ENCODE measurements around the gene RGPD8. TPM values are rescaled to one million over a fixed set of nuclear protein-coding genes. Genes with fewer than 3 reads are reported as not detected.

The RGPD8 gene
- total RNA-seq, 4 donors from 2014 or later, result 15.9 to 38.4 (median 18.3) TPM

DNA sequence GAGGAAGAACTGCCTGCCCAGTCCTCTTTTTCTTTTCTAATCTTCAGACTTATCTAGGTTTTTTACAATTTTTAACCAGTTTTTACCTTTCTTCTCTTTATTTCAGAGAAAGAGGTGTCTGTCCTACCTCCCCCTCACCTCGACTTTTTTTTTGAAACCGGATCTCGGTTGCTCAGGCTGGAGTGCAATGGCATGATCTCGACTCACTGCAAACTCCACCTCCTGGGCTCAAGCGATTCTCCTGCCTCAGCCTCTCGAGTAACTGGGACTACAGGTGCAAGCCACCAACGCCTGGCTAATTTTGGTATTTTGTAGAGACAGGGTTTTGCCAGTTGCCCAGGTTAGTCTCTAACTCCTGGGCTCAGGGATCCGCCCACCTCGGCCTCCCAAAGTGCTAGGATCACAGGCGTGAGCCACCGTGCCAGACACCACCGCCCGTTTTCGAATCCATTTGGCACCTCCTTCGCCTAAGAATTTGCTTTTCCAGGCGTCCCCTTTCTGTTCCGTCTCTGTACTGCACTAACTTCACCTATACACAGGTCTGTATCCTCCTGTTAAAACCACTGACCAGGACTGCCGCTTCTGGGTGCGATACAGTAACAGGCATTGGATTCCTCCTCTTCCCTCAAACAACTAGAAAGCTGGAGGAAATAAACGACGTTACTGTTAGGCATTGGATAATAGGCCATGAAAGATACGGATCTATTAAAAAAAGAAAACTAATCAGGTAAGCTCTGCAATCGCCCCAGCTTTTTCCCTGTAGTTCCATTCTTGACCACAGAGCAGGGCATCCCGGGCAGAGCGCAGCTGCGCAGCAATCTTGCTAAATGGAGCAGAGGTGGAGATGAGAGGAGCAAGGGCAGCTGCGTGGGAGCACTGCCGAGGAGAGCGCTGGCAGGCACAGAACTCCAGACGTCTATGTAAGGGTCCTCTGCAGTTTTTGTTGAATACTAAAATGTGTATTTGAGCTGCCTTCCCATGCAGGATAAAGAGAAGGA lies 88.1 kb downstream of the RGPD8 start:
- ATAC-seq, result no peak
- WGBS, 2 donors (ENCODE audit: low coverage in 1 of 2), result 77 to 87% methylated on average over 15 to 16 of the region's 30 CpGs
- H3K9me3 ChIP-seq, result no peaks in the 10 kb centered on the region
- no peak overlapping the region for H3K4me3 ChIP-seq
- H3K27me3 ChIP-seq, result no peaks in the 10 kb centered on the region
- no peaks in the 10 kb centered on the region for H3K36me3 ChIP-seq
- TF ChIP-seq POLR2AphosphoS5 (IDR thresholded peaks at IDR 0.05) (no peak), EP300 (IDR thresholded peaks at IDR 0.05) (no peak), POLR2A (IDR thresholded peaks at IDR 0.05) (no peak)
- TF ChIP-seq, protein P1, sequence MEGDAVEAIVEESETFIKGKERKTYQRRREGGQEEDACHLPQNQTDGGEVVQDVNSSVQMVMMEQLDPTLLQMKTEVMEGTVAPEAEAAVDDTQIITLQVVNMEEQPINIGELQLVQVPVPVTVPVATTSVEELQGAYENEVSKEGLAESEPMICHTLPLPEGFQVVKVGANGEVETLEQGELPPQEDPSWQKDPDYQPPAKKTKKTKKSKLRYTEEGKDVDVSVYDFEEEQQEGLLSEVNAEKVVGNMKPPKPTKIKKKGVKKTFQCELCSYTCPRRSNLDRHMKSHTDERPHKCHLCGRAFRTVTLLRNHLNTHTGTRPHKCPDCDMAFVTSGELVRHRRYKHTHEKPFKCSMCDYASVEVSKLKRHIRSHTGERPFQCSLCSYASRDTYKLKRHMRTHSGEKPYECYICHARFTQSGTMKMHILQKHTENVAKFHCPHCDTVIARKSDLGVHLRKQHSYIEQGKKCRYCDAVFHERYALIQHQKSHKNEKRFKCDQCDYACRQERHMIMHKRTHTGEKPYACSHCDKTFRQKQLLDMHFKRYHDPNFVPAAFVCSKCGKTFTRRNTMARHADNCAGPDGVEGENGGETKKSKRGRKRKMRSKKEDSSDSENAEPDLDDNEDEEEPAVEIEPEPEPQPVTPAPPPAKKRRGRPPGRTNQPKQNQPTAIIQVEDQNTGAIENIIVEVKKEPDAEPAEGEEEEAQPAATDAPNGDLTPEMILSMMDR (IDR thresholded peaks at IDR 0.05), result no peak
- H3K4me1 ChIP-seq, result no peaks in the 10 kb centered on the region
- no peak overlapping the region for H3K27ac ChIP-seq

DNA sequence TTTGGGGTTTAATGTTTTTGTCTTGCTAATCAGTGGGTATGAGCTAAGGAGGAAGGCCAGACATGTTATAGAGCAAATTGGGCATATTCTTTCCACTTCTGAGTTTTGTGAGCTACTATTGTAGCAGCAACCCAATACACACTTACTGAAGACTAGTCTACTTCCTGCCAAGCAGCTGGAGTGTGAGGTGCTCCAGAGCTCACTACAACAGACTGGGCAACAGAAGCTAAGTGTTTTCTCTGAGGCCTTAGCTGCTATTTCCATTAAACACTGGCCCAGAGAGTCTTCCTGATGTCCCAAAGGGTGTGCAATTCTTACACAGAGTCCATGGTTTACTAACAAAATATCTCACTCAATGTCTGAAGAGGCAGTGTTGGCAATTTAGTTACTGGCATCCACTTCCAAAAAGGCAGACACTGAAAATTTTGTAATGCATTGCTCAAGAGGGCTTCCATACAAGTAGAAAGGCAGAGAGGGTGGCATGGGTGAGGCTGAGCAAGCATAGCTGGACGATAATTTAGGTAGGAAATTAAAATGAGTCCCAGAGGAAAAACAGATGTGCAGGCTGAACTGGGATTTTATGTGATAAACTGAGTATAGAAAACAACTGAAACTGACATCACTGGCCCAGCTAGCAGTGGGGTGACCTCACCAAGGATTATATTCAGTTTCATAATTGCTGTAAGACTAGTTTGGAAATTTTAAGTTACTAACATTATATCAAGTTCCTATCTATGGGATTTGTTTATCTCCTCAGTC lies 89.4 kb downstream of the RGPD8 start:
- Histone ChIP-seq H3K9me3 (no peaks in the 10 kb centered on the region), H3K4me3 (no peak overlapping the region), H3K36me3 (no peaks in the 10 kb centered on the region), H3K27ac (no peak overlapping the region), H3K4me1 (no peaks in the 10 kb centered on the region), H3K27me3 (no peaks in the 10 kb centered on the region)
- TF ChIP-seq, protein P1 (IDR thresholded peaks at IDR 0.05), result no peak
- TF ChIP-seq EP300 (IDR thresholded peaks at IDR 0.05), result no peak
- TF ChIP-seq POLR2AphosphoS5 (IDR thresholded peaks at IDR 0.05), result no peak
- TF ChIP-seq POLR2A (IDR thresholded peaks at IDR 0.05), result no peak
- ATAC-seq, result peak; percentile 48
- WGBS, 2 donors (ENCODE audit: low coverage in 1 of 2), result 35 to 60% methylated on average over 1 of the region's 1 CpG

- ATAC-seq, result no peak
- H3K36me3 ChIP-seq, result no peaks in the 10 kb centered on the region
- H3K27ac ChIP-seq, result no peak overlapping the region
- H3K4me3 ChIP-seq, result no peak overlapping the region
- H3K4me1 ChIP-seq, result no peaks in the 10 kb centered on the region
- TF ChIP-seq POLR2A (IDR thresholded peaks at IDR 0.05), result no peak
- no peaks in the 10 kb centered on the region for H3K9me3 ChIP-seq
- no peaks in the 10 kb centered on the region for H3K27me3 ChIP-seq
- WGBS, 2 donors (ENCODE audit: low coverage in 1 of 2), result 65 to 72% methylated on average over 2 of the region's 2 CpGs
Measured at GRCh38 chr2:112342067-112342550, 91.3 kb downstream of the RGPD8 start.

DNA sequence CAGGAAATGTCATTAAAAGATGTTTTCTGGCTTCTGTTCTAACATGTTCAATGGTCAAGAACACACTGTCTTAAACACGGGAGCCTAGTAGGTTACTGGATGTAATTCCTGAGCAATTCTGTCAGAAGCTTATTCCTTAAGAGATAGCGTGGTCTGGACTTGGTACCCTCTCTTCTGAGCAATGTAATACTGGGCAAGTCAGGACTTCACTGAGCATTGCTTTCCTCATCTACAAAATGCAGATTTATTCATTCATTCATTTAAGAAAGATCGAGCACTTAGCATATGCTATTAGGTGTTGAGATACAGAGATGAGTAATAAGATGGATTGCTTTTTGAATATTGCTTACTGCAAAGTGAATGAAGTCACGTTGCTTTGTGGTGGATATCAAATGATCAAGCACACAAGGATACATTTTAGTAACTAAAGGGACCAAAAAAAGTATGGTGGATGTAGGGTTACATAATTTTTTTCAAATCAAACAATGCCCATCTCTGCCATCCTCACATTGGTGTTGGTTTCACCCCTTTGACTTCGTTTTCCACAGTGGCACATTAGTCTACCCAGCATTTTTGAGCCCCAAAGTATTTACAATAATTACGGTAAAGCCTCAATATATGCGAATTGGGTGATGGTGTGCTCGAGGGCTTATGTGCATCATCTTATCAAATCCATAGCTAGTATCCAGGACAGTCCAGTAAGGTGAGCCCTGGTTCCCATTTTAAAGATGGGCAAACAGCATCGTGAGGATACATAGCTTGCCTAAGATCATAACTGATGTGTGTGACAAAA lies 92.8 kb downstream of the RGPD8 start:
- 72 to 77% methylated on average over 9 of the region's 9 CpGs for WGBS, 2 donors (ENCODE audit: low coverage in 1 of 2)
- H3K4me1 ChIP-seq, result no peaks in the 10 kb centered on the region
- H3K27me3 ChIP-seq, result no peaks in the 10 kb centered on the region
- H3K27ac ChIP-seq, result no peak overlapping the region
- no peaks in the 10 kb centered on the region for H3K36me3 ChIP-seq
- no peak for TF ChIP-seq EP300 (IDR thresholded peaks at IDR 0.05)
- no peak for TF ChIP-seq POLR2AphosphoS5 (IDR thresholded peaks at IDR 0.05)
- TF ChIP-seq, protein P1 (IDR thresholded peaks at IDR 0.05), result no peak
- no peak for TF ChIP-seq POLR2A (IDR thresholded peaks at IDR 0.05)
- no peaks in the 10 kb centered on the region for H3K9me3 ChIP-seq
- no peak for ATAC-seq
- H3K4me3 ChIP-seq, result no peak overlapping the region

DNA sequence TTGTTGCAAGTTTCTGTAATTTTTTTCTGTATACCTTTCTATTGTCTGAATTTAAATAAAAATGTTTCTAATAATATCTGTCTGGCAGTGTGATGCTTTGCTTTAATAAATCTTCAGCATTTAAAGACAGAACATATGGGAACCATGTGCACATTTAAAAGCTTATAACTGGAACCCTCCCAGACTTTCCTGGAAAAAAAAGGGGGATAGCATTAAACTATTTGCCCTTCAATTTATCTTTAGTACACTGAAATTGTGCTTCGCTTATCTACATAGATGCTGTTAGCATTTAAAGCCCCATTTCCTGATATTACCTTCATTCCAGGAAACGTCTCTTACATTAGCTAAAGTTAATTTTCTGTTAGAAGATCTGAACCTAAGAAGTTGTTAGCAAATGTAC lies 93.5 kb downstream of the RGPD8 start:
- H3K4me1 ChIP-seq, result no peaks in the 10 kb centered on the region
- H3K27me3 ChIP-seq, result no peaks in the 10 kb centered on the region
- no peak for ATAC-seq
- H3K27ac ChIP-seq, result no peak overlapping the region
- no peaks in the 10 kb centered on the region for H3K36me3 ChIP-seq
- H3K4me3 ChIP-seq, result no peak overlapping the region
- 65 to 69% methylated on average over 2 of the region's 2 CpGs for WGBS, 2 donors (ENCODE audit: low coverage in 1 of 2)
- TF ChIP-seq EP300 (IDR thresholded peaks at IDR 0.05) (no peak), POLR2AphosphoS5 (IDR thresholded peaks at IDR 0.05) (no peak), POLR2A (IDR thresholded peaks at IDR 0.05) (no peak)
- TF ChIP-seq, protein P1 (IDR thresholded peaks at IDR 0.05), result no peak
- no peaks in the 10 kb centered on the region for H3K9me3 ChIP-seq

Data from gastroesophageal sphincter (tissue), 4 donors.